Activated T-helper 17 cell treated with anti-CD3 and anti-CD28 coated beads, Interleukin-2, amount 50 U/mL, for 72 hours (primary cell): Measurements from ENCODE around the gene IPMK. TPM values are rescaled to one million over a fixed set of nuclear protein-coding genes. Genes with fewer than 3 reads are reported as not detected.

ENCODE experiments used
- ATAC-seq: fragments of 150-1000 bp; cut with Tn5 transposase; replicated peaks from 2 replicates; pipeline ENCODE4 v1.10.0; 2021; ENCODE audit warnings: mild to moderate bottlenecking, moderate library complexity
- H3K27ac Mint-ChIP-seq: one replicate; pipeline ENCODE4 v1.8.0; 2022; ENCODE audit warnings: mixed read lengths
- H3K27me3 Mint-ChIP-seq: one replicate; pipeline ENCODE4 v1.8.0; 2022; ENCODE audit warnings: mixed read lengths
- H3K36me3 Mint-ChIP-seq: one replicate; pipeline ENCODE4 v1.8.0; 2022; ENCODE audit warnings: low read depth, mild to moderate bottlenecking, mixed read lengths
- H3K4me1 Mint-ChIP-seq: one replicate; pipeline ENCODE4 v1.8.0; 2022; ENCODE audit warnings: mixed read lengths
- H3K4me3 Mint-ChIP-seq: one replicate; pipeline ENCODE4 v1.8.0; 2022; ENCODE audit warnings: mild to moderate bottlenecking, mixed read lengths
- H3K9me3 Mint-ChIP-seq: one replicate; pipeline ENCODE4 v1.8.0; 2022; ENCODE audit warnings: mixed read lengths
- total RNA-seq, 2 donors: library from RNA; stranded (reverse); gene quantifications; one replicate each; pipeline ENCODE4 v1.2.3, GENCODE V29; 2022

IPMK gene
- total RNA-seq, 2 donors from 2014 or later, result 10.6 to 26.4 TPM

DNA sequence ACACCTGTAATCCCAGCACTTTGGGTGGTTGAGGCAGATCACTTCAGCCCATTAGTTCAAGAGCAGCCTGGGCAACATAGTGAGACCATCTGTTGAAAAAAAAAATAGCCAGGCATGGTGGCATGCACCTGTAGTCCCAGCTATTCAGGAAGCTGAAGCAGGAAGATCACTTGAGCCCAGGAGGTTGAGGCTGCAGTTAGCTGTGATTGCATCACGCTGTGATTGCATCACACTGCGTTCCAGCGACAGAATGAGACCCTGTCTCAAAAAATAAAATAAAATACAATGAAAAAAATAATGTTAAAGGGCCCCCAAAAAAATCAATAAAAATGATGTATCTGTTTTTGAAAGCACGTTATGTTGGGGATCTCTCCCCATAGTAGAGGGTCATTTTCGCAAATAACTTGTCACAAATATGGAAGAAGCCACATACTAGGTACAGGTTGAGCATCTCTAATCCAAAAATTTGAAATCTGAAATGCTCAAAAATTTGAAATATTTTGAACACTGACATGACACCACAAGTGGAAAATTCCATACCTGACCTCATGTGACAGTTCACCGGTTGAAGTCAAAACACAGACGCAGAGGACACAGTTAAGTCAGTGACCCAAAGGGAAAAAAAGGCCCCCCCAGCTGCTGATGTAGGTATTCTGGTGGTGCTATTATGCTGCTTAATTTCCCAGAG is 10.7 kb upstream of the IPMK start:
- H3K27me3 Mint-ChIP-seq, result no peaks in the 10 kb centered on the region
- no peak overlapping the region for H3K27ac Mint-ChIP-seq
- ATAC-seq, result no peak
- H3K9me3 Mint-ChIP-seq, result no peaks in the 10 kb centered on the region
- peaks cover 50% of the 10 kb centered on the region for H3K36me3 Mint-ChIP-seq
- no peak overlapping the region for H3K4me3 Mint-ChIP-seq
- peaks cover 24% of the 10 kb centered on the region for H3K4me1 Mint-ChIP-seq

DNA sequence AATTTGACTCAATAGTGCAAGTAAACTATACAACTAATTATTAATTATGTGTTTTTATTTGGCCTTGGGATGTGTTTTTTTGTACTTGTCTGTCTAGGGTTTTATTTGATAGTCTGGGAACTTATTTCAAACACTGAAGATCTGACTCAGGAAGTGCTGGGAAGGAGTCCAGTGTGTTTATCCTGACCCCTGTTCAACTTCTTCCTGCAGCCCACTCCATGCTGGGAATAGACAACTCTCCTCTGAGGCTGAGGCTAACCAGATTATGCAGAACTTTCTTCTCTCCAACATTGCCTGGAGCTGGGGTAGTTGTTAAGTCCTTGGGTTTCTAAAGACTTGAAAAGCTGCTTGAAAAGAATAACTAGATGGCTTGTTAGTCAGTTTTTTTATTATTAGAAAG is 8.2 kb upstream of the IPMK start:
- H3K4me3 Mint-ChIP-seq, result no peak overlapping the region
- ATAC-seq, result no peak

DNA sequence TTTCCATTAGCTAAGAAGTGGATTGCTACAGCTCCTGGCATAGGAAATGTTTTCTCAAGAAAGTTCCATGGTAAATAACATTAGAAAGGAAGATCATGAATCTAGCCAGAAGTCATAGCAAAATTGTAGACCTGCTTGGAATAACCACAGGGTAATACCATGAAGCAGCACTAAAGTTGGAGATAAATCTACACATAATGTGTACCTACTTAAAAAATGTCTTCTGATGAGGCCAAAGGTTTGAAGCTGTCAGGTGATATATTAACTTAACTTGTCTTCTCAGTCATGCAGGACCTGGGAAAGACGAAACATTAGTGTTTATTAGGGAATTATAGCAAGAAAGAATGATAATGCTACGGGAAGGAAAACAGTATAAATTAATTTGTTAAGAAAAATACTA is 7.6 kb upstream of the IPMK start:
- H3K27me3 Mint-ChIP-seq, result no peaks in the 10 kb centered on the region
- peaks cover 33% of the 10 kb centered on the region for H3K36me3 Mint-ChIP-seq
- ATAC-seq, result no peak
- no peaks in the 10 kb centered on the region for H3K9me3 Mint-ChIP-seq
- no peak overlapping the region for H3K4me3 Mint-ChIP-seq
- no peak overlapping the region for H3K27ac Mint-ChIP-seq
- peaks cover 4% of the 10 kb centered on the region for H3K4me1 Mint-ChIP-seq

More for the DNA sequence above, 8.2 kb upstream of the IPMK start:
- Mint-ChIP-seq H3K27me3 (no peaks in the 10 kb centered on the region), H3K27ac (no peak overlapping the region), H3K9me3 (no peaks in the 10 kb centered on the region), H3K36me3 (peaks cover 38% of the 10 kb centered on the region), H3K4me1 (peaks cover 10% of the 10 kb centered on the region)

DNA sequence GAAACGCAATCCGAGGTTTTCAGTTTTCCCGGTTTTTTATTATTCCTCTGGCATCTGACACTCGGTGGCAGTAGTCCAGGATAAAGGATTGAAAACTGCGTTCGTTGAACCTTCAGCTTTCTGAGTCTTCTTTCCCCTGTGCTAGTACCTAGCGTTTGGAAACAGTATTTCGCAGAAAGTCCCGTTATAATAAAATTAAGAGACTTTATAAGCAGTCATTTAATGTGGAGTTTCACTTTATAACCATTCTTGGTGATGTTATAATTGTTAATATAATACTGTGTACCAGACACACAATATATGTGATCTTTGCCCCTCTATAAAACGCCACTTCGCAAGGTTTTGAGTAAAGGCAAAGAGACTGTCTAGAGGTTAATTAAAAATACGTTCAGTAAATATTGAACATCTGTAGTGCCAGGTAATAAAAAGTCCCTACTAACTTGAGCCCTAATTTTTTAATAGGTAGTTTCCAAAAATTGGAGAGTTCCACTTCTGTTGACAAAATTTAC is 2.1 kb upstream of the IPMK start:
- peaks cover 2% of the 10 kb centered on the region for H3K4me1 Mint-ChIP-seq

DNA sequence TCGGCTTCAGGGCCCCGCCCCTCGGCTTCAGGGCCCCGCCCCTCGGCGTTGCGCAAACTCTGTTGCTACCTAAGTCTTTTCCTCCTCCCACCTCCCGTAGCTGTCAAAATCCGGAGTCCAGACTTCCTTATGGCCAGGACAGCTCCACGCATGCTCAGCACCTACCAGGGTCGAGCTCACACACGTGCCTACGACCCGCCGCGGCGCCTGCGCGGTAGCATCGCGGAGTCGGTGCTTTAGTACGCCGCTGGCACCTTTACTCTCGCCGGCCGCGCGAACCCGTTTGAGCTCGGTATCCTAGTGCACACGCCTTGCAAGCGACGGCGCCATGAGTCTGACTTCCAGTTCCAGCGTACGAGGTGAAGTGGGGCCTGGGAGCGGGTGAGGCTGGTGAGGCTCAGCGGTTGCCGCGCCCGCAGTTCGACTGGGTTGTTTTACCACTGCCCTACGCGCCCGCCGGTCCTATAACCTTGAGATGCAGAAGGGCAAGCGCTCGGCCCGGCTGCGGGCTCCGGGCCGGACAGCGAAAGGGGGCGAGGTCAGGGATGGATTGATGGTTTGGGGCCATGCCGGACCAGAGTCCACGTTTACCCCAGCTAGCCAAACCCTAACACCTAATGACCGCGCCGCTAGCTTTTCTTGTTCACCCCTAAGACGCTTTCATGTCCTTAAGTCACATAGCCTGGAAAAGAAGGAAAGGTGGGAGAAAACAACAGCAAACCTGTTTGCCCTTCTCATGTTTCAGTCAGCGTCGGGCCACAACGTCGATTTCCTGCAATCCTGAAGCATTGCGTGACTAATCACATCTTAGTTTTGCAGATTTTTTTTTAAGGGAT is 1.5 kb upstream of the IPMK start, which contains the start of gene CISD1:
Gene CISD1 (plus strand): TSS at position 217 of the 836 bp plus-strand sequence. CDS start 112 bp downstream, at position 329.
- Mint-ChIP-seq H3K9me3 (no peaks in the 10 kb centered on the region), H3K27me3 (no peaks in the 10 kb centered on the region), H3K27ac (peak within 1 kb of the TSS; percentile 78), H3K36me3 (peaks cover 29% of the 10 kb centered on the region), H3K4me3 (peak within 1 kb of the TSS; percentile 96), H3K4me1 (peaks cover 6% of the 10 kb centered on the region)
- peak; percentile 73 for ATAC-seq

More for the DNA sequence above, 2.1 kb upstream of the IPMK start:
- peak overlapping the region; percentile 96 for H3K4me3 Mint-ChIP-seq
- ATAC-seq, result no peak
- H3K9me3 Mint-ChIP-seq, result no peaks in the 10 kb centered on the region
- peak overlapping the region; percentile 78 for H3K27ac Mint-ChIP-seq
- no peaks in the 10 kb centered on the region for H3K27me3 Mint-ChIP-seq
- H3K36me3 Mint-ChIP-seq, result peaks cover 23% of the 10 kb centered on the region

DNA sequence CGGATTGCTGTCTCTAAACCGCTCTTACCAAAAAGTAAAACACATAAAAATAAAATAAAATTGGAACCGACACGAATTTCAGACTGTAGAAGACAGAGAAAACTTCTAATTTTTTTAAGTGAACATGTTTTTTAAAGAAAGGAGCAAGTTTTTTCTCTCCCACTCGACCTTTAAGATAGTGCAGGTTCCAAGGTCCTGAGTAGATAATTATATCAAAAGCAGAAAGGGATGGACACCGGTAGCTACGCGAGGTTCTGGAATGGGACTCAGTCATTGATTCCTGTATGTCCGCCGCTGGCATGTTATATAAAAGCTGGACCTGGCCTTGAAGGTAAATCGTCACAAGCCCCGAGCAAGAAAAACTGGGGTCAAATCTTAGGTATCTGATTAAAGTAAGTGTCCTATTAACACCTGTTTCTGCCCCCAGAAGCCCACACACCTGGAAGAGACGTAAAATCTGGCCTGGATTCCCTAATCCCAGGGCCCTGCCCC is 806 bp upstream of the IPMK start:
- Mint-ChIP-seq H3K4me1 (peaks cover 10% of the 10 kb centered on the region), H3K27ac (peak overlapping the region; percentile 78), H3K27me3 (no peaks in the 10 kb centered on the region), H3K4me3 (peak overlapping the region; percentile 96), H3K36me3 (peaks cover 36% of the 10 kb centered on the region), H3K9me3 (no peaks in the 10 kb centered on the region)
- no peak for ATAC-seq

DNA sequence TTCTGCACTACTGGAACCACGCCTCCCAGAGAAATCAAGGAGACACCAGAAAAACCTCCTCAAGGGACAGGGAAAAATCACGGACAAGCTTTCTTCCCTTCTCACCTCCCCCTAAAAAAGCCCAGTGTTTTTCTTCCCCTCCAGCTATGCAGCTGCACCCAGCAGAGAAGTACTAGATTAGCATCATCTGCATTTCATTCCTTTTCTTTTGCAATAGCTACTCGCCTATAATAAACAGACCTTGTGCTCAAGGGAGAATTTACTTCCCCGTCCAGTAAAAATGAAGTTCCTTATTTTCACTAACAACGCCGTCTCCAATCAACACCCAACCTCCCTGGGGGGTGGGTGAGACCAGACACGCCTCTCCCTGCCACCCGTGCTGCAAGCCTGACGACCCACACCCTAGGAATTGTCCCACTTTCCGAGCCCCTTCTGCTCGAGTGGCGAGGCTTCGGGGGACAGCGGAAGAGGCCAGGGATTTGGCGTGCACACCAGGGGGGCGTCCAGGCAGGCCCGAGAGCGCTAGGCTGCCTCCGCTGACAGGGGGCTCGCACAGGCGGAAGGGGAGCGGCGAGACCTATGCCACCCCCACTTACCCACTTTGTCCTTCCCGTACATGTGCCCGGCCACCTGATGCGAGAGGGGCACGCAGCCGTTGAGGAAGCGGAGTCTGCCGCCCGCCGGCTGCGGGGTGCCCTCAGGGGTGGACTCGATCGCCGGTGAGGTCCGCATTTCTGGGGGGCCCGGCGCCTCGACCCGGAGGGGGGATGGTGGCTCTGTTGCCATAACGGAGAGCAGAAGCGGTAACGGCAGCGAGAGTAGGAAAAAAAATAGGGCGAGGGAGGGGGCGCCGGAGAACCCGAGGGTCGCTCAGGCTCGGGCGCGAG is 625 bp downstream of the IPMK start:
- ATAC-seq, result no peak
- Mint-ChIP-seq H3K4me3 (peak overlapping the region; percentile 96), H3K36me3 (peaks cover 37% of the 10 kb centered on the region), H3K4me1 (peaks cover 16% of the 10 kb centered on the region), H3K9me3 (no peaks in the 10 kb centered on the region), H3K27me3 (no peaks in the 10 kb centered on the region), H3K27ac (peak overlapping the region; percentile 98)

DNA sequence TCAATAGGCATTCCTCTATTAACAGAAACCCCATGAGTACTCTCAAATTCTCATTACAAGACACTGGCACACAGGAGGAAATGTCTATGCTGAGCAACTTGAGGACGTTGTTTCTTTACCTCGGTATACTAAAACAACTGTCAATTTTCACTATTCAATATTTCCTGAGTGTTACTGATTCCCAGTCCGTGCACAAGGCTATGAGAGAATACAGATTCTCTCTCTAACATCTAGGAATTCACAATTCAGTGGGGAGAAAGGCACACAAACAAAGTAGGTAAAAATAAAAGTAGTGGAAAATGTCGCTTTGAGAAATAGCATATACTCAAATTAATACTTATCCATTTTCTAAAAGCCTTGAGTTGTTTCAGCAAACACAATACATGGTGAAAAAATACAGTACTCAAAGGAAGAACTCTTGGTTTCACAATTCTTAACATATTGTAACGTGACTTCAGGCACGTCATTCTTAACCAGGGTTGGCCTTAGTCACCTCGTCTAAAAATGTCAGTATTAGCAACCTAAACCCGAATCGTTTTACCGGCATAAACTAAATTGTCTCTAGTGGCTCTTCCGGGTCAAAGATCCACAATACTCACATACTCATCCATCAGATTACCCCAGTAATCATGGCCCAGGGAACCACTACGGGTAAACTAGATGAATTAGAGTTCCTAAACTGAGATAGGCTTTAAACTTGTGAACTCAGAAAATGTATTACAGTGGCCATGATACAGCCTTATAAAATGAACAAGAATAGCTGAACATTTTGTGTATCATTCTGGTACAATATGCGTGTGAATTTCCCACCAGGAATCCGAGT is 1.5 kb downstream of the IPMK start:
- H3K36me3 Mint-ChIP-seq, result peaks cover 37% of the 10 kb centered on the region
- H3K9me3 Mint-ChIP-seq, result no peaks in the 10 kb centered on the region
- ATAC-seq, result peak; percentile 52
- peak overlapping the region; percentile 98 for H3K27ac Mint-ChIP-seq
- peaks cover 16% of the 10 kb centered on the region for H3K4me1 Mint-ChIP-seq
- no peaks in the 10 kb centered on the region for H3K27me3 Mint-ChIP-seq
- H3K4me3 Mint-ChIP-seq, result peak overlapping the region; percentile 96

DNA sequence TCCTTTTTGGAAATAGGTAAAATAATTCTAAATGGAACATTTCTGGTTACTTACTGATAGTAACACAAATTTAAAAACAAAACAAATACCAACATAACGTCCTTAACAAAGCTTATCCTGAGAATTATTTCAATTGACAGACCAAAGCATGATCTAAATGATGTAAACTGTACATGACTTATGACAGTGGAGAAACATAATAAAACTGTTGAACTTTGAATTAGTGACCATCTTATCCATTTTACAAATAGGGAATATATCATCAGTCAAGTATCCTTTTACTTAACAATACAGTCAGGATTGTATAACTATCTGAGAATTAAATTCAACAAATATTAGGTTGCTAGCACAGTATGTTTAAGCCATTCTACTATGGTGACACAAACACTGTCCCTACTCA is 2.4 kb downstream of the IPMK start:
- Mint-ChIP-seq H3K9me3 (no peaks in the 10 kb centered on the region), H3K27me3 (no peaks in the 10 kb centered on the region), H3K27ac (peak overlapping the region; percentile 98), H3K36me3 (peaks cover 38% of the 10 kb centered on the region), H3K4me3 (peak overlapping the region; percentile 96), H3K4me1 (peaks cover 21% of the 10 kb centered on the region)
- ATAC-seq, result no peak

DNA sequence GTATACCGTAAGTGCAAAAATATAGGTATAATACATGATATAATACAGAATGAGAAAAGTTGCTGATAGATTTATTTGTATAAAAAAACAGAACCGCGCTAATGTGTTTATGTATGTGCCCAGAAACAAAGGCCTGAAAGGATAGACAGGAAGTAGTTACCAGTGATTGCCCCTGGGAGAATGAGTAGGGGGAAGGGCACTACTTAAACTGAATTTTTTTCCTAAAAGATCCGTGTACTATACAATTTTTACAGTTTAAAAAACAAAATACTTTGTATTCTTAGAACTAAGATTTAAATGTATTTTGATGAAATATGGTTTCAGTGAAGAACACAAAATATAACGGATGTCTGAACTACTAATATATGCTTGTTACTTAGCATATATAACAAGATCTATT is 2.9 kb downstream of the IPMK start:
- Mint-ChIP-seq H3K9me3 (no peaks in the 10 kb centered on the region), H3K36me3 (peaks cover 43% of the 10 kb centered on the region), H3K27ac (peak overlapping the region; percentile 61), H3K4me1 (peaks cover 24% of the 10 kb centered on the region), H3K27me3 (no peaks in the 10 kb centered on the region), H3K4me3 (peak overlapping the region; percentile 96)
- no peak for ATAC-seq

DNA sequence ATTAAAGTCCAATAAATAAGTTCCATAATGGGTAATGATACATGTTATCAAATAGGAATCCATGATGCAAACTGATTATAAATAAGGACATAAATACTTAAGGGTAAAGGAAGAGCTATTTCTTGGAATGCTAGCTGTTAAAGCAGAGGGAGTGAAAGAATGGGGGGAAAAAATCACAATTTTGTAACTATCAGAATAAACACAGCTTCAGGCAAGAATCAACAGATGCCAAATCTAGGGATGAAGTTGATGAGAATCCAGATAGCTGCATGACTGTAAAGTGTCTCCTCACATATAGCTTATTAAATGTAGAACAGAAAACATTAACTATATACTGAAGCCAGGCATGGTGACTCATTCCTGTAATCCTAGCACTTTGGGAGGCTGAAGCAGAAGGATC is 4.9 kb downstream of the IPMK start:
- Mint-ChIP-seq H3K4me1 (peaks cover 24% of the 10 kb centered on the region), H3K9me3 (no peaks in the 10 kb centered on the region), H3K36me3 (peaks cover 59% of the 10 kb centered on the region), H3K4me3 (peak overlapping the region; percentile 12), H3K27ac (no peak overlapping the region), H3K27me3 (no peaks in the 10 kb centered on the region)
- ATAC-seq, result no peak

DNA sequence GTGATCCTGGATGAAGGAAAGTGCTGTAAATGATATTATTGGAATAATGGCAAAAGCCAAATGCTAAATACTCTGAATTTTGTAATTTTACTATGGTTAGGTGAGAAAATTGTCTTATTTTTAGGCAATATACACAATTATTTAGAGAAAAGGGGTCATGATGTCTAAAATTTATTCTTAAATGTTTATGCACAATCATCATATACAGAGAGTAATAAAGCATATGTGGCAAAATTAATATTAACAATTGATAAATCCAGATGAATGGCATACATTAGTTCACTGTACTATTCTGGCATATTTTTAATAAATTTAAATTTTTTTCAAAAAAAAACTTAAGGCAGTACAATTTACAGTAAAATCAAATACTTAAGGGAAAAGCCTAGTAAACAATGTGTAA is 7.4 kb downstream of the IPMK start:
- no peaks in the 10 kb centered on the region for H3K27me3 Mint-ChIP-seq
- ATAC-seq, result no peak
- H3K36me3 Mint-ChIP-seq, result peaks cover 46% of the 10 kb centered on the region
- no peak overlapping the region for H3K4me3 Mint-ChIP-seq
- peaks cover 33% of the 10 kb centered on the region for H3K4me1 Mint-ChIP-seq
- no peak overlapping the region for H3K27ac Mint-ChIP-seq
- no peaks in the 10 kb centered on the region for H3K9me3 Mint-ChIP-seq

DNA sequence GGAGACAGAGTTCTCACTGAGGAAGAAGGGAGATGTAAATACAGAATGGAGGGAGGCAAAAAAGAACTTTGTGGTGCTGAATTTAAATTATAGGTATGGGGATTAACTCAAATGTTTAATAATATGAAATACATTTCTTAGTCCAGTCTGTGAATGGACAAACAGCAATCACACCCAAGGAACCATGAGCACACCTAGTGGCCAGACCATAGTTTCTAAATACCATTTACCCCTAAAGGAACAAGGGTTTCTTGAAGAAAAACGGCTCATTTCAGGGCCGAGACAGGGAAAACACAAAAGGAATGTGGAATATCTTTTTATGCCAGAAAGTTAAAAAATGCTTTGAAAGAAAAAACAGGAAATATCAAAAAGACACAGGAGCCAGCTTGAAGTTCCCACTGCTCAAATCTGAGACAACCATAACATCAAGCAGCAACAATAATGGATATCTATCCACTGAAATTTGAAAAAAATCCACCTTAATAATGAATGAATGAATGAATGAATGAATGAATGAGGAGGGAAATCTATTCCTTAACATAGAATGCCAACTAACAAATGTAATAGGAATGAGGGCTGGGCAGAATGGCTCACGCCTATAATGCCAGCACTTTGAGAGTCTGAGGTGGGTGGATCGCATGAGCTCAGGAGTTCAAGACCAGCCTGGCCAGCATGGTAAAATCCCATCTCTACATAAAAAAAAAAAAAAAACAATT is 8.6 kb downstream of the IPMK start:
- Mint-ChIP-seq H3K27ac (no peak overlapping the region), H3K9me3 (peaks cover 2% of the 10 kb centered on the region), H3K27me3 (no peaks in the 10 kb centered on the region), H3K4me1 (peaks cover 34% of the 10 kb centered on the region), H3K36me3 (peaks cover 39% of the 10 kb centered on the region), H3K4me3 (no peak overlapping the region)
- no peak for ATAC-seq
